GM18505 (cell line): ENCODE results near the gene USH1G.

Experiments used
- ATAC-seq: cut with Tn5 transposase; IDR thresholded peaks from one replicate; pipeline ENCODE4 v1.9.1; 2021; ENCODE audit not compliant: unreplicated experiment
- POLR2A ChIP-seq: IDR thresholded peaks from 4 replicates; pipeline ENCODE4 v1.6.1; 2011; ENCODE audit warnings: borderline replicate concordance; ENCODE audit not compliant: insufficient read depth, insufficient read length; ENCODE audit errors: extremely low read depth

USH1G gene

DNA sequence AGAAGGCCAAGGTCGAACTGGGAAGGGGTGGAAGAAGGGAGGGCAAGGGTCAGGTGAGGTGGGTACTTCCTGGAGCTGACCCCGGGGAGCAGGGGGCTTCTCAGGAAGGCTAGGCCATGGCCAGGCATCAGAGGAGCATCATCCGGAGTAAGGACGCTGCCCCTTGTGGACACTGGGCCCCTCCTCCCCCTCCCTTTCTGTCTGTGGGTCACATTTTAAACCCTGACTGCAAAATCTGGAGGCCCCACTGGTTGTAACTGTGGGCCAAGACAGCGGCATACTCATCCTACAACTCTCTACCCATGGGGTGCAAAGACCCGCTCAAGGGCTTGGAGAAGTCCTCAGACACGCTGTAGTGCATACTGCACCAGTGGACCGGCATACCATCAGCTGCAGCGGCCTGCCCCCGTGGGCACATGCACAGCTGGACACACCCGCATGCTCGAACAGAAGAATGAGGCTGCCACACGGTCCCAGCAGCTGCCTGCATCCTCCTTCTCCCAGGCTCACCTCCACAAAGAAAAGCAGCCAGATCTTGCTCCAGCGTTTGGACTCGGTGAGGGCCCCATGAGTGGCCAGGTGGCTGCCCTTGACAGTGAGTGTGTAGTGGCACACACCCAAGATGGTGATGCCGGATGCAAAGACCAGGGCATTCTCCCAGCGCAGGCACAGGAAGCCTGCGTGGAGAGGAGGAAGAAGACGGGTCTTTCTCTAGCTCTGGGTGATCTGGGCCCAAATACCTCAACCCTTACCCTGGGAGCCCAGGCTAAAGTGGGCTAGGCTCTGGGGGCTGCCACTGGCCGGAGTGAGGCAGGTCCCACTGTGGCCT lies 30.8 kb downstream of the USH1G start:
- TF ChIP-seq POLR2A = no peak
- no peak for ATAC-seq

- no peak for TF ChIP-seq POLR2A
- ATAC-seq = no peak
These were observed 32.5 kb downstream of the USH1G start for GRCh38 chr17:74890554-74890953.

DNA sequence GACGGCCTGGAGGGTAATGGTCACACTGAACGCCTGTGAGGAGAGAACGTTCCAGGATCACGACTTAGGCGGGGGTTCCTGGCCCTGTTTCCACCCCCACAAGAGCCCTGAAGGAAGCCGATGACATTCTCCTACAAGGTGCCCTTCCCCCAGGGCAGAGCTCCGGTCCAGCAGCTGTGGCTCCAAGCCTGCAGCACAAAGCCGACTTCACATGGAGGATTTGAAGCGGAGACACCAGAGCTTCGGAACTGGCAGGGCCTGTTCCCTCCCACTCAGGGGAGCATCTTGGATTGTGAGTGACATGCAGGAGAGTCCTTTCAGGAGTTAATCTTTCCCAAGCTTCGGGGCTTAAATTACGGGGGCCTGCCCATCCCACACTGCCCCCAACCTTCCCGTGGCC lies 34.6 kb downstream of the USH1G start:
- ATAC-seq = no peak
- TF ChIP-seq POLR2A = no peak

DNA sequence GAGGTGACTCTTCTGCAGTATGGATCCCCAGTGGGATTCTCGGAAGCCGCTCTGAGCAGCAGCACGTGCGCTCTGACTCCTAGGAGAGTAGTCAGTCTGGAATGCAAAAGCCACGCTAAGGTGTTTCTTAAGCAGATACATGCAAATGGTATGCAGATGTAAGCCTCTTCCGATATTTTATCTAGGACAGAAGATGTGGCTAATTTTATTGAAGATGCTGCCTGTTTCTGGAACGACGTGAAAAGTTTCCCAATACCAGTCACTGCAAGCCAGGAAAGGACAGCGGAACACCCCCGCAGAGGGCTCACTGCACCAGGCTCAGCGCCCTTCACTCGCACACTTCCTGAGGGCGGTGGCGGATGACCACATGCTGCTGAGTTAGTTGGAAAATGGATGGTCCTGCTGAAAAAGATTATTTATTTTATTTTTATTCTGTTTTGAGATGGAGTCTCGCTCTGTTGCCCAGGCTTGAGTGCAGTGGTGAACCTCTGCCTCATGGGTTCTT lies 39.8 kb downstream of the USH1G start:
- no peak for ATAC-seq
- TF ChIP-seq POLR2A = no peak

- TF ChIP-seq POLR2A = no peak
- no peak for ATAC-seq
These were observed 40.4 kb downstream of the USH1G start for GRCh38 chr17:74882517-74883240.

DNA sequence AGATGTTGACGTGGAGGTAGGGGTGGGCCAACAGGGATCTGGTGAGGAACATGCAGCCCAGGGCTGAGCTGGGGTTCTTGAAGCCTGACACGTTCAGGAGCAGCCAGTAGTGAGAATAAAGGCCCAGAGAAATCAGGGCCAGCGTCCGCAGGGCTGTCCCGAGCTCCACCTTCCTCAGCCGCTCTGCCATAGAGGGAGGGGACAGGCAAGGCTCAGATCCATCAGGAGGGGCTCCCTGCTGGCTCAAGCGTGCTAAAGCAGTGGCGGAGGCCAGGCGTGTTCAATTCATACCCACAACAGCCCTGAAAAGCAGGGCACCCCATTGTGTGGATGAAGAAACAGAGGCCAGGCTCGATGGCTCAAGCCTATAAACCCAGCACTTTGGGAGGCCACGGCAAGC lies 42.0 kb downstream of the USH1G start:
- no peak for TF ChIP-seq POLR2A
- no peak for ATAC-seq

- ATAC-seq = no peak
- no peak for TF ChIP-seq POLR2A
These were observed 43.7 kb downstream of the USH1G start for GRCh38 chr17:74879308-74879707.

- ATAC-seq = no peak
- TF ChIP-seq POLR2A = no peak
These were observed 44.4 kb downstream of the USH1G start for GRCh38 chr17:74878658-74879057.

- no peak for TF ChIP-seq POLR2A
- ATAC-seq = no peak
These were observed 45.2 kb downstream of the USH1G start for GRCh38 chr17:74877592-74878548.

GRCh38 chr17:74875977-74876593 lies 47.0 kb downstream of the USH1G start:
- TF ChIP-seq POLR2A = no peak
- no peak for ATAC-seq

GRCh38 chr17:74875155-74875976 lies 47.7 kb downstream of the USH1G start:
- TF ChIP-seq POLR2A = no peak
- ATAC-seq = no peak

- TF ChIP-seq POLR2A = no peak
These were observed 48.4 kb downstream of the USH1G start for GRCh38 chr17:74874615-74875037.

More at GRCh38 chr17:74874615-74875037, 48.4 kb downstream of the USH1G start:
- no peak for ATAC-seq
